Measurements from ENCODE around the gene RBM17. TPM values are rescaled to one million over a fixed set of nuclear protein-coding genes. Genes with fewer than 3 reads are reported as not detected.
A peak's percentile ranks its signal among the peaks of the same experiment; 100 is the strongest.

RBM17 gene
- total and polyA plus RNA-seq, 2 of the 13 experiments (the other 11 are each of a cell fraction or from before 2014, with no cell fraction given) = 30.7 to 77.5 TPM

DNA sequence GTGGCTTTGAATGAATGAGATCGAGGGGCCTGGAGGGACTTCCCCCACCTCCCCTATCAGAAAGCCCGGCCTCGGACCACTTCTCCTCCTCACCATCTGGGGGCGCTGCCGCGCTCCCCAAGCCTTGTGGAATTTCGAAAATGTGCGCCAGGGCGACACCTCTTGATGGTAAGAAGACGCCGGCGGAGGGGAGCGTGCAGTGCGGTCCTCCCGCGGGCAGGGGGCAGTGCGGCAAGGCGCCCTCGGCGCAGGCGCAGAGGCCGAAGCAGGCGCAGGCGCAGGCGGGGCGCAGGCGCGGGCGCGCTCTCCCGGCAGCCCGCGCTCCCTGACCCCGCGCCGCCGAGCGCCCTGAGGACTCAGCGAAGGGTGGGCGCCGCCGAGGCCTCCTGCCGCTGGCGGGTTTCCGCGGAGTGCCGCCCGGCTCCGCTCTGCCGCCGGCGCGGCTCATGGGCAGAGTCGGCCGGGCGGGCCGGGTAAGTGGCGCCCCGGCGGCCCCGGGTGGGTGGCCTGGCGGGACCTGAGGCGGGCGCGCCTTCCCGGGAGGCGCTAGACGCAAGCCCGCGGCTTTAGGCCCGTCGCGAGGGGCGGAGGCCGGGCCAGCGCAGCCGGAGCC is at the start of gene RBM17 (continued):
- TF ChIP-seq, protein P1, sequence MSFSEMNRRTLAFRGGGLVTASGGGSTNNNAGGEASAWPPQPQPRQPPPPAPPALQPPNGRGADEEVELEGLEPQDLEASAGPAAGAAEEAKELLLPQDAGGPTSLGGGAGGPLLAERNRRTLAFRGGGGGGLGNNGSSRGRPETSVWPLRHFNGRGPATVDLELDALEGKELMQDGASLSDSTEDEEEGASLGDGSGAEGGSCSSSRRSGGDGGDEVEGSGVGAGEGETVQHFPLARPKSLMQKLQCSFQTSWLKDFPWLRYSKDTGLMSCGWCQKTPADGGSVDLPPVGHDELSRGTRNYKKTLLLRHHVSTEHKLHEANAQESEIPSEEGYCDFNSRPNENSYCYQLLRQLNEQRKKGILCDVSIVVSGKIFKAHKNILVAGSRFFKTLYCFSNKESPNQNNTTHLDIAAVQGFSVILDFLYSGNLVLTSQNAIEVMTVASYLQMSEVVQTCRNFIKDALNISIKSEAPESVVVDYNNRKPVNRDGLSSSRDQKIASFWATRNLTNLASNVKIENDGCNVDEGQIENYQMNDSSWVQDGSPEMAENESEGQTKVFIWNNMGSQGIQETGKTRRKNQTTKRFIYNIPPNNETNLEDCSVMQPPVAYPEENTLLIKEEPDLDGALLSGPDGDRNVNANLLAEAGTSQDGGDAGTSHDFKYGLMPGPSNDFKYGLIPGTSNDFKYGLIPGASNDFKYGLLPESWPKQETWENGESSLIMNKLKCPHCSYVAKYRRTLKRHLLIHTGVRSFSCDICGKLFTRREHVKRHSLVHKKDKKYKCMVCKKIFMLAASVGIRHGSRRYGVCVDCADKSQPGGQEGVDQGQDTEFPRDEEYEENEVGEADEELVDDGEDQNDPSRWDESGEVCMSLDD (CRISPR knock-in tag; IDR thresholded peaks at IDR 0.05; ENCODE audit: borderline replicate concordance) = no peak
- TF ChIP-seq, protein P2, sequence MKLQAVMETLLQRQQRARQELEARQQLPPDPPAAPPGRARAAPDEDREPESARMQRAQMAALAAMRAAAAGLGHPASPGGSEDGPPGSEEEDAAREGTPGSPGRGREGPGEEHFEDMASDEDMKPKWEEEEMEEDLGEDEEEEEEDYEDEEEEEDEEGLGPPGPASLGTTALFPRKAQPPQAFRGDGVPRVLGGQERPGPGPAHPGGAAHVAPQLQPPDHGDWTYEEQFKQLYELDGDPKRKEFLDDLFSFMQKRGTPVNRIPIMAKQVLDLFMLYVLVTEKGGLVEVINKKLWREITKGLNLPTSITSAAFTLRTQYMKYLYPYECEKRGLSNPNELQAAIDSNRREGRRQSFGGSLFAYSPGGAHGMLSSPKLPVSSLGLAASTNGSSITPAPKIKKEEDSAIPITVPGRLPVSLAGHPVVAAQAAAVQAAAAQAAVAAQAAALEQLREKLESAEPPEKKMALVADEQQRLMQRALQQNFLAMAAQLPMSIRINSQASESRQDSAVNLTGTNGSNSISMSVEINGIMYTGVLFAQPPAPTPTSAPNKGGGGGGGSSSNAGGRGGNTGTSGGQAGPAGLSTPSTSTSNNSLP (IDR thresholded peaks at IDR 0.05; ENCODE audit: low read depth, low read length) = peak; percentile 52; the same call in 1 of the 2 replicates
- TF ChIP-seq ZNF792 (CRISPR knock-in tag; IDR thresholded peaks at IDR 0.05) (peak; percentile 67; the same call in 1 of the 2 replicates), ATF4 (CRISPR knock-in tag; IDR thresholded peaks at IDR 0.05) (0 out of 4 replicates have a peak, but pooled peaks of 1 of the 2 experiments have one; percentile 29), ZNF782 (CRISPR knock-in tag; IDR thresholded peaks at IDR 0.05; ENCODE audit: borderline replicate concordance) (no peak), POGZ (CRISPR knock-in tag; IDR thresholded peaks at IDR 0.05) (peak; percentile 98), PLRG1 (conservative IDR thresholded peaks at IDR 0.05) (no peak), MAF1 (CRISPR knock-in tag; IDR thresholded peaks at IDR 0.05; ENCODE audit: borderline replicate concordance) (0 out of 2 replicates have a peak, but pooled peaks have one; percentile 32), SMYD3 (CRISPR knock-in tag; IDR thresholded peaks at IDR 0.05) (0 out of 2 replicates have a peak, but pooled peaks have one; percentile 60), AKAP8 (CRISPR knock-in tag; IDR thresholded peaks at IDR 0.05) (no peak), NR2F6 (IDR thresholded peaks at IDR 0.05) (no peak), NR2F6 (CRISPR knock-in tag; IDR thresholded peaks at IDR 0.05) (peak; percentile 69), THAP11 (CRISPR knock-in tag; IDR thresholded peaks at IDR 0.05) (peak; percentile 84), ZNF407 (CRISPR knock-in tag; IDR thresholded peaks at IDR 0.05; ENCODE audit: not compliant biosample characterization) (no peak), CBX5 (CRISPR knock-in tag; IDR thresholded peaks at IDR 0.05; ENCODE audit: borderline replicate concordance) (peak; percentile 83)

All from HepG2 (cell line).